Stimulated activated CD4-positive, alpha-beta T cell treated with anti-CD3 and anti-CD28 coated beads, TNF-alpha, amount 100 ng/mL, for 24 hours (primary cell): ENCODE results near the gene GCLM.
"Not testable (repeated sequence)": the region's sequence is repeated elsewhere in the genome, so short reads cannot be mapped to it uniquely, and the experiment has no call there.

Experiments
- DNase-seq, 3 experiments: peaks; one replicate each; pipeline ENCODE4 v3.0.0-alpha.2; 2020; ENCODE audit warnings: low read depth in 3 of 3

GCLM gene

GRCh38 chr1:93899543-93900207 is 9.6 kb downstream of the GCLM start:
- DNase-seq = no peak

DNA sequence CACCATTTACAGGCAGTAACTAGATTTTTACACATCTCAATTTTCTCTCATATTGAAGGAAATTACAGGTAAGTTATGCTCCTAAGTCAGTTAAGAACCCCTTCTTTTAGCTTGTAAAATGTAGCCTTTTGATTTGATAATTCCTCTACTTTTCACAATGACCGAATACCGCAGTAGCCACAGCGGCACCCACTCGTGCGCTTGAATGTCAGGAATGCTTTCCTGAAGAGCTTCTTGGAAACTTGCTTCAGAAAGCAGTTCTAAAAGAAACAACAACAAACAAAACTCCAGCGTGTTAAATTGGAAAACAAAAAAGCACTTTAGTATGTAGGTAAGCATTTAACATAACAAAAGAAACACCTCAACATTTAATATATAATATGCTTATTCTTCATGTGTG is 20.3 kb downstream of the GCLM start:
- no peak for DNase-seq

DNA sequence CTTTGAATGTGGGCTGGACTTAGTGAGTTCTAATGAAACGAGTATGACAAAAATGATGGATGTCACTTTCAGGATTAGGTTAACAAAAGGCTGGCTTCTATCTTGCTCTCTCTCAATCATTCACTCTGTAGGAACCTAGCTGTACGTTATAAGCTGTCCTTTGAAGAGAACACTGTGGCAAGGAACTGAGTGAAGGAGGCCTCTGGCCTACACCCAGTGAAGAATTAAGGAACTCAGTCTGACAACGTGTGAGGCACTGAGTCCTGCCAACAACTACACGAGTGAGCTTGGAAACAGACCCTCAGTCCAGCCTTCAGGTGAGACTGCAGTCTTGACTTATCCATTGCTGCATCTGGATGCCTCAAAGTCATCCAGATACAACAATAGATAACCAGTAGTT is 27.0 kb downstream of the GCLM start:
- DNase-seq = no peak

DNA sequence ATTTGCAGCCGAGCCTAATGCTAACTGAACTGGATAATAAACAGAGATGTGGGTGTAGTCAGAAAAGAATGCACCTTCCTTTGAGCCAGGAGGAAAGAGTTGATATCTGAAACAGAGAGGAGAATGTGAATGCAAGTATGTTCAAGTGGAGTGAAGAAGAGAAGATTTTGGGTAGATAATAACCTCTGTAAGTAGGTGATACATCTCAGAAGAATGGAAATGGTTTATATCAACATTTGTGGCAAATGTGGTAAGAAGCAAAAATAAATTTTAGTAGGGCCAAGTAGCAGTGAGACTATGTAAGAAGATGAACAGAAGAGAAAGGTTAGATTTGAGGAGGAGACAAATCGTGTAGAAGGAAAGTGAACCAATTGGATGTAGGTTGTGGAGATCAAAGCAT is 28.5 kb downstream of the GCLM start:
- DNase-seq = no peak

GRCh38 chr1:93878889-93879586 is 30.2 kb downstream of the GCLM start, which contains the start of gene DNTTIP2:
Gene DNTTIP2, minus strand, starts transcription at chr1:93879206. Its CDS starts 58 bp downstream, at chr1:93879148.
- DNase-seq = peak; percentile 79 to 88 (median 85)

DNA sequence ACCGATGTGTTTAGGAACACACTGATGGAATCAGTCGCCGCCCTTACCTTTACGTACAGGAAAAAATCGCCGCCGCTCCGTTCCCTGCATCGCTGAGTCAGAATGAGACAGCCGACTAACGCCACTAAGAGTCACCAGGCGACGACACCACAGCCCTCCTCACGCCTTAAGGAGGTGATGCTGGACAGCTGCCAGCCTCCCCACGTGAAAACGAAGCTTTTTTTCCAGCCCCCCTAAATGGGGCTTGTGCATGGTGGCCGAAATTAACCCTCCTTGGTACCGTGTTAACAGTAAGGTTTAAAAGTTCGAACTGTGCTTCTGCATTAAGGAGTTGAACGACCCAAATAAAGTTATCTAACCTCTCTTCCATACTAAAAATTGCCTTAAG is 30.7 kb downstream of the GCLM start:
- DNase-seq = peak; percentile 16 to 63 (median 32)

GRCh38 chr1:93877529-93877928 is 31.7 kb downstream of the GCLM start:
- no peak for DNase-seq

DNA sequence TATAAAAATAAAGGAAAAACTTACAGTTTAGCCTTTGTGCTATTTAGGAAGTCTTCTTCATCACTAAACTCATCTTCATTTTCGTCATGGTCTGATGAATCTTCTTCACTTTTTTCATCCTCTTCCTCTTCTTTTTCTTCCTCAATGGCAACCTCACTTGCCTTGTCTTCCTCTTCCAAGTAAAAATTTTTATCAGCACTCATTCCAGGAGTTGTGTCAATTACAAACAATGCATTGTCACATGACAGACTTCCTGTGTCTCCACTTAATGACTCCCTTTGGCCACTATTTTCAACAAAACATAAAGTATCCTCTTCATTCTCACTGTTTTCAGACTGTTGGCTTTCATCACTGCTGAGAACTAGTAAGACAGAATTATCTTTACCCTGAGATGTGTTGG is 33.0 kb downstream of the GCLM start:
- no peak for DNase-seq

GRCh38 chr1:93874025-93874651 is 35.1 kb downstream of the GCLM start:
- DNase-seq = no peak

GRCh38 chr1:93871366-93871765 is 37.9 kb downstream of the GCLM start:
- no peak for DNase-seq

GRCh38 chr1:93869653-93870052 is 39.6 kb downstream of the GCLM start:
- DNase-seq = no peak

DNA sequence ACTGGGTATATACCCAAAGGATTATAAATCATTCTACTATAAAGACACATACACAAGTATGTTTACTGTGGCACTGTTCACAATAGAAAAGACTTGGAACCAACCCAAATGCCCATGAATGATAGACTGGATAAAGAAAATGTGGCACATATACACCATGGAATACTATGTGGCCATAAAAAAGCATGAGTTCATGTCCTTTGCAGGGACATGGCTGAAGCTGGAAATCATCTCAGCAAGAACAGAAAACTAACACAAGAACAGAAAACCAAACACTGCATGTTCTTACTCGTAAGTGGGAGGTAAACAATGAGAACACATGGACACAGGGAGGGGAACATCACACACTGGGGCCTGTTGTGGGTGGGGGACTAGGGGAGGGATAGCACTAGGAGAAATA is 40.7 kb downstream of the GCLM start:
- not testable (repeated sequence) for DNase-seq

GRCh38 chr1:93865253-93865652 is 44.0 kb downstream of the GCLM start:
- DNase-seq = no peak

DNA sequence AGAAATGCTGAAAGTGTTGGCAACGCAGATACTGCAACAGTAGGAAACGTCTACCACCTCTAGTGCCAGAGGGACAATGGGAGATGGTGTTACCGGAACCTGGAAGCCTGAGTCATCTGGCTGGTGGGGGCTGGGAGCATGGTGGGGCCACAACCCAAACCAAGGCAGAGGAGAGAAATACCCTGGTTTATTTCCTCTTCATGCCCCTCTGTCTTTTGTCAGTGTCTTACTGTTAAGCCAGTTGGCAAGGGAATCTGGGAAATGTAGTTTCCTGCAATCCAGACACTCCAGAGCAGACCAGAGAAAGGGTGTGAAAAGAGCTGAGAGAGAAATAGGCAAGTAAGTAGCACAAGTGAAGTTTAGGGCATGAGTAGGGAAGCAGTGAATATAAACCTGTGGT is 45.1 kb downstream of the GCLM start:
- DNase-seq = no peak

GRCh38 chr1:93857653-93858052 is 51.6 kb downstream of the GCLM start:
- not testable (repeated sequence) for DNase-seq

DNA sequence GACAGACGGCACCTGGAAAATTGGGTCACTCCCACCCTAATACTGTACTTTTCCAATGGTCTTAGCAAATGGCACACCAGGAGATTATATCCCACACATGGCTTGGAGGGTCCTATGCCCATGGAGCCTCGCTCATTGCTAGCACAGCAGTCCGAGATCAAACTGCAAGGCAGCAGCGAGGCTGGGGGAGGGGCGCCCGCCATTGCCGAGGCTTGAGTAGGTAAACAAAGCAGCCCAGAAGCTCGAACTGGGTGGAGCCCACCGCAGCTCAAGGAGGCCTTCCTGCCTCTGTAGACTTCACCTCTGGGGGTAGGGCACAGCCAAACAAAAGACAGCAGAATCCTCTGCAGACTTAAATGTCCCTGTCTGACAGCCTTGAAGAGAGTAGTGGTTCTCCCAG is 53.2 kb downstream of the GCLM start:
- not testable (repeated sequence) for DNase-seq

DNA sequence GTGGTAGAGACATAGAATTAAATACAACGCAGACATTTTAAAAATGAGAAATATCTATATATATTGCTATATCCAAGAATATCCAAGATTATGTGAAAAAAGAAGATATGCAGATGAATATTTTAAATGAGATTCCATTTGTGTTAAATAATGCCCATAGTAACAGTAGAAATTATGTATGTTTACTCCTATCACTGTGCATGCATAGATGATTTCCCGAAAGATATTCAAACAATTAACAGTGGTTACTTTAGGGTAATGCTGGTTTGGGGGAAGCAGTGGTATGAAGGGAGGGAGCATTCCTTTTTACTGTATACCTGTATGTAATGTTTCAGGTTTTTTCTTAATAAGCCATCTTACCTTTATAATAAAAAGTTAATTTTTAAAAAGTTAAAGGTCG is 55.3 kb downstream of the GCLM start:
- no peak for DNase-seq

DNA sequence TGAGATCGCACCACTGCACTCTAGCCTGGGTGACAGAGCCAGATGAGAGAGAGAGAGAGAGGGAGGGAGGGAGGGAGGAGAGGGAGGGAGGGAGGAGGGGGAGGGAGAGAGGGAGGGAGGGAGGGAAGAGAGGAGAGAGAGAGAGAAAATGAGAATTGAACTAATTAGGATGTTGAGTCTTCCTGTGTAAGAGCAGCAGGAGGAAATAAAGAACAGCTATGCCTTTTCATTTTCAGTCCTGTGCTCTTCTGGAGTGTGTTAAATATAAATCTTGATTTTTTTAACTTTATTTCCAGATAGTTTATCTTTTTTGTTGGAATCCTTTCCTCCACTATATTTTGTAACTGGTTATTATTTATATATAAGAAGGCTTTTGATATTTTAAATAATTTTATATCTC is 57.4 kb downstream of the GCLM start:
- no peak for DNase-seq

- no peak for DNase-seq
Observed at GRCh38 chr1:93851327-93851712, 57.9 kb downstream of the GCLM start.

- peak; percentile 11 to 60 (median 45) for DNase-seq
Observed at GRCh38 chr1:93850687-93851326, 58.4 kb downstream of the GCLM start.

- no peak for DNase-seq
Observed at GRCh38 chr1:93848350-93848883, 60.8 kb downstream of the GCLM start.

- peak; percentile 26 to 53 (median 38) for DNase-seq
Observed at GRCh38 chr1:93847811-93848288, 61.4 kb downstream of the GCLM start.
